HG03108 (cell line): ENCODE results near the gene PRSS58.

Source experiments
- ATAC-seq: cut with Tn5 transposase; IDR thresholded peaks from one replicate; pipeline ENCODE4 v1.9.1; 2021; ENCODE audit warnings: moderate library complexity; ENCODE audit not compliant: unreplicated experiment

The PRSS58 gene

GRCh38 chr7:142257958-142258357 lies at the start of gene PRSS58:
TSS of gene PRSS58 (minus strand) at chr7:142258058. CDS start at chr7:142257707, 351 bp downstream.
- no peak for ATAC-seq

GRCh38 chr7:142307246-142307900 lies 49.5 kb upstream of the PRSS58 start:
- no peak for ATAC-seq

GRCh38 chr7:142303650-142304049 lies 45.8 kb upstream of the PRSS58 start:
- ATAC-seq, result no peak

- ATAC-seq, result no peak
These were observed 44.2 kb upstream of the PRSS58 start for GRCh38 chr7:142301923-142302550.

GRCh38 chr7:142301299-142301698 lies 43.4 kb upstream of the PRSS58 start:
- ATAC-seq, result no peak

- no peak for ATAC-seq
These were observed 42.8 kb upstream of the PRSS58 start for GRCh38 chr7:142300689-142301088.

- ATAC-seq, result no peak
These were observed 41.5 kb upstream of the PRSS58 start for GRCh38 chr7:142299237-142299781.

- no peak for ATAC-seq
These were observed 40.8 kb upstream of the PRSS58 start for GRCh38 chr7:142298627-142299026.

GRCh38 chr7:142298009-142298408 lies 40.2 kb upstream of the PRSS58 start:
- ATAC-seq, result no peak

- no peak for ATAC-seq
These were observed 22.4 kb upstream of the PRSS58 start for GRCh38 chr7:142280263-142280662.

GRCh38 chr7:142279601-142280000 lies 21.7 kb upstream of the PRSS58 start:
- ATAC-seq, result no peak

- ATAC-seq, result no peak
These were observed 17.2 kb upstream of the PRSS58 start for GRCh38 chr7:142275028-142275427.

- ATAC-seq, result no peak
These were observed 15.0 kb upstream of the PRSS58 start for GRCh38 chr7:142272841-142273240.

GRCh38 chr7:142263598-142264380 lies 5.9 kb upstream of the PRSS58 start:
- ATAC-seq, result no peak

GRCh38 chr7:142250705-142251104 lies 7.2 kb downstream of the PRSS58 start:
- ATAC-seq, result no peak

GRCh38 chr7:142249918-142250317 lies 7.9 kb downstream of the PRSS58 start:
- ATAC-seq, result no peak

GRCh38 chr7:142248166-142249160 lies 9.4 kb downstream of the PRSS58 start:
- no peak for ATAC-seq

- ATAC-seq, result no peak
These were observed 14.0 kb downstream of the PRSS58 start for GRCh38 chr7:142243823-142244222.

- ATAC-seq, result no peak
These were observed 17.3 kb downstream of the PRSS58 start for GRCh38 chr7:142240546-142240945.

- ATAC-seq, result no peak
These were observed 26.1 kb downstream of the PRSS58 start for GRCh38 chr7:142231716-142232115.
